H1 (cell line): ENCODE results near the gene TCHP. TPM values are rescaled to one million over a fixed set of nuclear protein-coding genes. Genes with fewer than 3 reads are reported as not detected.

ENCODE experiments used
- CTCF ChIA-PET: fragments of 300-600 bp; sonication (Branson Sonifier 250); formaldehyde crosslinking; loops from one replicate; lab custom pipeline; 2021; ENCODE audit not compliant: partially characterized antibody; lab: Charles Lee
- POLR2A ChIA-PET: fragments of 300-600 bp; sonication (Branson Sonifier 250); formaldehyde crosslinking; loops from one replicate; lab custom pipeline; 2021; ENCODE audit warnings: inconsistent platforms; ENCODE audit not compliant: partially characterized antibody; lab: Charles Lee
- DNase-seq, 2 experiments: peaks; one replicate each; pipeline versions ENCODE4 v3.0.0 to v3.0.0-alpha.2; 2010 to 2022; ENCODE audit warnings: low spot score in 2 of 2, low read depth in 1 of 2, mixed read lengths in 1 of 2
- FAIRE-seq: peaks from 2 replicates; lab custom pipeline; 2011; peaks lifted over from hg19 to GRCh38; lab: Jason Lieb, UNC
- H2AFZ ChIP-seq: 2 replicates; pipeline ENCODE4 v1.8.1; 2012; ENCODE audit warnings: low read length, inconsistent platforms
- H2AK5ac ChIP-seq: 2 replicates; pipeline ENCODE4 v1.6.1; 2013; ENCODE audit warnings: low read depth, low read length
- H2BK120ac ChIP-seq: replicated peaks from 2 replicates; pipeline ENCODE3; 2013; ENCODE audit warnings: low read depth, low read length, inconsistent platforms
- H2BK12ac ChIP-seq: 2 replicates; pipeline ENCODE4 v1.6.1; 2013; ENCODE audit warnings: low read depth, low read length
- H2BK15ac ChIP-seq: 2 replicates; pipeline ENCODE4 v1.6.1; 2013; ENCODE audit warnings: low read length
- H2BK20ac ChIP-seq: 2 replicates; pipeline ENCODE4 v1.6.1; 2013; ENCODE audit warnings: low read length
- H2BK5ac ChIP-seq: 2 replicates; pipeline ENCODE4 v1.6.1; 2013; ENCODE audit warnings: low read depth, low read length
- H3K14ac ChIP-seq: 2 replicates; pipeline ENCODE4 v1.6.1; 2013; ENCODE audit warnings: inconsistent platforms; ENCODE audit not compliant: insufficient read length
- H3K18ac ChIP-seq: 2 replicates; pipeline ENCODE4 v1.6.1; 2013; ENCODE audit warnings: low read length; ENCODE audit errors: extremely low read depth
- H3K23ac ChIP-seq: 2 replicates; pipeline ENCODE4 v1.6.1; 2013; ENCODE audit warnings: inconsistent platforms; ENCODE audit not compliant: insufficient read length
- H3K23me2 ChIP-seq: 2 replicates; pipeline ENCODE4 v1.6.1; 2013; ENCODE audit warnings: low read depth, low read length
- H3K27ac ChIP-seq: 2 replicates; pipeline ENCODE4 v1.6.1; 2011; ENCODE audit warnings: low read depth, low read length, inconsistent platforms
- H3K27me3 ChIP-seq, 4 experiments: replicated peaks in 1 of 4; 1 replicate in 1 of 4; 2 replicates in 3 of 4; pipeline versions ENCODE4 v1.6.1 to v1.8.1; 2011 to 2013; ENCODE audit warnings: low read length in 3 of 4, mild to moderate bottlenecking in 3 of 4, inconsistent platforms in 2 of 4, mixed read lengths in 2 of 4, moderate library complexity in 1 of 4; ENCODE audit not compliant: control insufficient read depth in 3 of 4, insufficient read depth in 3 of 4; ENCODE audit errors: extremely low read depth in 1 of 4
- H3K36me3 ChIP-seq, 4 experiments: 2 replicates each; pipeline versions ENCODE4 v1.6.1 to v1.8.1; 2011 to 2013; ENCODE audit warnings: mild to moderate bottlenecking in 4 of 4, low read length in 3 of 4, moderate library complexity in 2 of 4, control low read depth in 1 of 4, inconsistent platforms in 1 of 4; ENCODE audit not compliant: insufficient read depth in 4 of 4, control insufficient read depth in 2 of 4
- H3K4ac ChIP-seq: replicated peaks from 2 replicates; pipeline ENCODE3; 2013; ENCODE audit warnings: low read length, low read depth, mixed read lengths, inconsistent platforms; ENCODE audit not compliant: insufficient read length
- H3K4me1 ChIP-seq, 4 experiments: replicated peaks in 1 of 4; 1 replicate in 1 of 4; 2 replicates in 3 of 4; pipeline versions ENCODE4 v1.6.1 to v1.8.1; 2011 to 2013; ENCODE audit warnings: low read length in 3 of 4, inconsistent platforms in 2 of 4, mixed read lengths in 1 of 4; ENCODE audit not compliant: insufficient read depth in 4 of 4, control insufficient read depth in 3 of 4
- H3K4me2 ChIP-seq, 2 experiments: 2 replicates each; pipeline versions ENCODE4 v1.6.1 to v1.8.1; 2011 to 2013; ENCODE audit warnings: low read depth in 2 of 2, low read length in 2 of 2, control low read depth in 1 of 2, inconsistent platforms in 1 of 2, mild to moderate bottlenecking in 1 of 2; ENCODE audit not compliant: insufficient read depth in 1 of 2
- H3K4me3 ChIP-seq, 4 experiments: fragments of 200-600, 300-600 bp in 1 of 4; sonication (generic), shearing (Covaris generic), sonication (Bioruptor Twin) in 1 of 4; 2 replicates each; pipeline versions ENCODE4 v1.5.1 to v1.8.1; 2011 to 2016; ENCODE audit warnings: low read length in 4 of 4, low read depth in 3 of 4, control low read depth in 2 of 4, inconsistent platforms in 2 of 4, mild to moderate bottlenecking in 2 of 4, mixed read lengths in 1 of 4, moderate library complexity in 1 of 4; ENCODE audit not compliant: insufficient read depth in 2 of 4; ENCODE audit errors: extremely low read depth in 1 of 4
- H3K56ac ChIP-seq: replicated peaks from 2 replicates; pipeline ENCODE3; 2013; ENCODE audit warnings: low read depth, mild to moderate bottlenecking, mixed read lengths, low read length, inconsistent platforms; ENCODE audit not compliant: insufficient read length
- H3K79me1 ChIP-seq: 2 replicates; pipeline ENCODE4 v1.6.1; 2013; ENCODE audit warnings: low read depth, low read length, control low read depth
- H3K79me2 ChIP-seq, 2 experiments: 2 replicates each; pipeline versions ENCODE4 v1.6.1 to v1.8.1; 2012 to 2013; ENCODE audit warnings: low read length in 2 of 2, mild to moderate bottlenecking in 2 of 2, inconsistent platforms in 1 of 2; ENCODE audit not compliant: insufficient read depth in 2 of 2, control insufficient read depth in 1 of 2
- H3K9ac ChIP-seq, 4 experiments: replicated peaks in 1 of 4; 1 replicate in 1 of 4; 2 replicates in 3 of 4; pipeline versions ENCODE4 v1.6.1 to v1.8.1; 2011 to 2013; ENCODE audit warnings: low read depth in 3 of 4, low read length in 3 of 4, control low read depth in 2 of 4, mild to moderate bottlenecking in 2 of 4, moderate library complexity in 2 of 4, inconsistent platforms in 1 of 4; ENCODE audit errors: extremely low read depth in 1 of 4
- H3K9me3 ChIP-seq, 2 experiments: 2 replicates each; pipeline versions ENCODE4 v1.6.1 to v1.8.1; 2012 to 2013; ENCODE audit warnings: mild to moderate bottlenecking in 2 of 2, moderate library complexity in 2 of 2, control low read depth in 1 of 2, inconsistent platforms in 1 of 2, low read depth in 1 of 2, low read length in 1 of 2, mixed read lengths in 1 of 2; ENCODE audit not compliant: insufficient read depth in 2 of 2
- H4K20me1 ChIP-seq, 2 experiments: replicated peaks in 1 of 2; 2 replicates each; pipeline versions ENCODE3 to v1.8.1; 2011 to 2013; ENCODE audit warnings: inconsistent platforms in 2 of 2, low read length in 2 of 2, mild to moderate bottlenecking in 1 of 2; ENCODE audit not compliant: insufficient read depth in 2 of 2, control insufficient read depth in 1 of 2
- H4K5ac ChIP-seq: 2 replicates; pipeline ENCODE4 v1.6.1; 2013; ENCODE audit warnings: low read length, low read depth, mixed read lengths, inconsistent platforms; ENCODE audit not compliant: insufficient read length
- H4K8ac ChIP-seq: 2 replicates; pipeline ENCODE4 v1.8.0; 2013; ENCODE audit warnings: mild to moderate bottlenecking, moderate library complexity, low read length, inconsistent platforms; ENCODE audit not compliant: insufficient read depth; ENCODE audit errors: extremely low read depth
- H4K91ac ChIP-seq: replicated peaks from 2 replicates; pipeline ENCODE3; 2013; ENCODE audit warnings: low read length, mixed read lengths, inconsistent platforms; ENCODE audit not compliant: insufficient read length
- ATF3 ChIP-seq: IDR thresholded peaks from 2 replicates; pipeline ENCODE4 v1.6.1; 2011; ENCODE audit warnings: low read depth, mild to moderate bottlenecking, low read length; ENCODE audit not compliant: insufficient read depth
- BACH1 ChIP-seq: IDR thresholded peaks from 2 replicates; pipeline ENCODE4 v1.6.1; 2012; ENCODE audit warnings: low read length, improper control_type of control experiment
- CBX8 ChIP-seq: fragments of 300-800, 300-1000 bp; sonication (generic); IDR thresholded peaks from 2 replicates; pipeline ENCODE4 v1.7.1; 2016; ENCODE audit warnings: low read depth, low read length, borderline replicate concordance
- CHD2 ChIP-seq: IDR thresholded peaks from 2 replicates; pipeline ENCODE4 v1.6.1; 2012; ENCODE audit warnings: low read length, improper control_type of control experiment
- CREB1 ChIP-seq: IDR thresholded peaks from 2 replicates; pipeline ENCODE4 v1.6.1; 2012; ENCODE audit warnings: inconsistent platforms
- HDAC2 ChIP-seq, 2 experiments: fragments of 300-600 bp in 1 of 2; sonication (generic) in 1 of 2; IDR thresholded peaks; 2 replicates each; pipeline ENCODE4 v1.6.1; 2011 to 2012; ENCODE audit warnings: low read depth in 2 of 2, low read length in 2 of 2, mild to moderate bottlenecking in 2 of 2, moderate library complexity in 2 of 2, borderline replicate concordance in 1 of 2, inconsistent platforms in 1 of 2
- KDM1A ChIP-seq: fragments of 200-600, 300-600 bp; sonication (generic); IDR thresholded peaks from 2 replicates; pipeline ENCODE4 v1.7.1; 2016; ENCODE audit warnings: mild to moderate bottlenecking, low read length, borderline replicate concordance
- NRF1 ChIP-seq: IDR thresholded peaks from 2 replicates; pipeline ENCODE4 v1.6.1; 2011; ENCODE audit warnings: mild to moderate bottlenecking, low read depth, low read length, improper control_type of control experiment
- POU5F1 ChIP-seq: IDR thresholded peaks from 2 replicates; pipeline ENCODE4 v1.6.1; 2011; ENCODE audit warnings: low read depth, mild to moderate bottlenecking, low read length, moderate library complexity
- SAP30 ChIP-seq: fragments of 300-600 bp; sonication (generic); IDR thresholded peaks from 2 replicates; pipeline ENCODE4 v1.7.1; 2012; ENCODE audit warnings: low read length, moderate library complexity, mild to moderate bottlenecking, inconsistent platforms; ENCODE audit not compliant: insufficient read depth, insufficient replicate concordance
- SP2 ChIP-seq: IDR thresholded peaks from 2 replicates; pipeline ENCODE4 v1.6.1; 2012; ENCODE audit warnings: mild to moderate bottlenecking, low read length, inconsistent platforms
- SP4 ChIP-seq: IDR thresholded peaks from 2 replicates; pipeline ENCODE4 v1.6.1; 2012; ENCODE audit warnings: low read length, inconsistent platforms
- TCF12 ChIP-seq: IDR thresholded peaks from 2 replicates; pipeline ENCODE4 v1.6.1; 2011; ENCODE audit warnings: low read depth, mild to moderate bottlenecking, low read length
- YY1 ChIP-seq: IDR thresholded peaks from 2 replicates; pipeline ENCODE4 v1.6.1; 2011; ENCODE audit warnings: low read depth, mild to moderate bottlenecking, low read length
- WGBS, 2 experiments: shearing (Covaris generic) in 1 of 2; methylation state at CpG; one replicate each; pipeline versions ENCODE4 v1.1.6 to v1.1.7; 2013 to 2015; ENCODE audit warnings: low lambda C conversion rate in 2 of 2, mixed read lengths in 2 of 2, inconsistent platforms in 1 of 2, low coverage in 1 of 2, missing lambda C conversion rate in 1 of 2; ENCODE audit not compliant: insufficient replicate concordance in 2 of 2, insufficient coverage in 1 of 2, insufficient read length in 1 of 2; ENCODE audit errors: extremely low coverage in 1 of 2, missing lambda C conversion rate in 1 of 2; 5-methylcytosine and 5-hydroxymethylcytosine counted together
- polyA plus RNA-seq, 7 experiments: library from polyadenylated mRNA; depleted of rRNA in 3 of 7; stranded (reverse) in 5 of 7; unstranded in 2 of 7; fragments of >200 nt in 5 of 7; fragments of 200-250 nt in 2 of 7; gene quantifications; 1 replicate in 5 of 7; 2 replicates in 1 of 7; 4 replicates in 1 of 7; pipeline versions ENCODE4 v1.2.1 to v1.2.3, GENCODE V29; 2011 to 2013; ENCODE audit warnings: missing spikeins in 2 of 7, mixed read lengths in 2 of 7
- total RNA-seq: library from RNA; stranded (reverse); fragmentation: NEBNext Ultra II Directional; extraction: Animal tissue kit (Norgen Biotek cat#: 25700); gene quantifications from 2 replicates; pipeline ENCODE4 v1.2.1, GENCODE V29; 2021
- TF ChIP-seq, protein P1 (sequence below): IDR thresholded peaks from 2 replicates; pipeline ENCODE4 v1.6.1; 2012; ENCODE audit warnings: inconsistent platforms

The TCHP gene
- total and polyA plus RNA-seq, 2 of the 8 experiments (the other 6 are each of a cell fraction or from before 2014, with no cell fraction given): 2.8 to 4.5 TPM

- no peak for DNase-seq
- Histone ChIP-seq H2BK15ac (no peak overlapping the region), H3K9ac (no peak overlapping the region), H3K4me1 (peaks cover 0 to 3% (median 0%) of the 10 kb centered on the region in 4 experiments; a peak in 1 of 7 replicates), H3K23me2 (no peaks in the 10 kb centered on the region), H3K27ac (no peak overlapping the region), H4K8ac (no peak overlapping the region), H3K56ac (no peak overlapping the region), H2BK120ac (no peak overlapping the region), H2AFZ (no peak overlapping the region), H4K5ac (no peak overlapping the region), H3K36me3 (no peaks in the 10 kb centered on the region), H3K14ac (no peak overlapping the region), H4K20me1 (no peaks in the 10 kb centered on the region), H3K79me1 (no peaks in the 10 kb centered on the region), H3K4me2 (no peak overlapping the region), H2BK20ac (no peak overlapping the region), H3K23ac (no peak overlapping the region), H3K27me3 (no peaks in the 10 kb centered on the region), H3K9me3 (peaks cover 0 to 3% of the 10 kb centered on the region in 2 experiments; a peak in 1 of 4 replicates), H3K4me3 (no peak overlapping the region), H3K79me2 (no peaks in the 10 kb centered on the region), H2BK12ac (no peak overlapping the region), H2BK5ac (peak overlapping the region; percentile 22; the same call in 1 of the 2 replicates), H2AK5ac (no peak overlapping the region), H3K18ac (no peak overlapping the region), H4K91ac (no peak overlapping the region), H3K4ac (no peak overlapping the region)
- POLR2A ChIA-PET: no interaction called here
- FAIRE-seq: no peak
- WGBS, 2 experiments: 90% methylated on average over 4 of the region's 4 CpGs; no CpG with 5 or more reads in 1 of the 2 experiments
- CTCF ChIA-PET: interaction anchor here (1.0 to 9.1 kb wide), 2 partner anchors 14 to 63 kb away, joined by 6 to 114 read pairs; no protein-coding TSS in a partner anchor
- TF ChIP-seq TCF12: no peak
- no peak for TF ChIP-seq POU5F1
- no peak for TF ChIP-seq KDM1A
- no peak for TF ChIP-seq NRF1
- TF ChIP-seq CHD2: no peak
- TF ChIP-seq SP2: no peak
- TF ChIP-seq SP4: no peak
- TF ChIP-seq YY1: no peak
- TF ChIP-seq CBX8: no peak
- no peak for TF ChIP-seq SAP30
- TF ChIP-seq BACH1: no peak
- TF ChIP-seq, protein P1, sequence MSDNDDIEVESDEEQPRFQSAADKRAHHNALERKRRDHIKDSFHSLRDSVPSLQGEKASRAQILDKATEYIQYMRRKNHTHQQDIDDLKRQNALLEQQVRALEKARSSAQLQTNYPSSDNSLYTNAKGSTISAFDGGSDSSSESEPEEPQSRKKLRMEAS: no peak
- no peak for TF ChIP-seq ATF3
- no peak for TF ChIP-seq CREB1
- no peak for TF ChIP-seq HDAC2 (IDR thresholded peaks at IDR 0.05; ENCODE audit: borderline replicate concordance in 1 of 2, low read depth in 2 of 2, low read length in 2 of 2)
Observed at GRCh38 chr12:109916045-109916444, 16.0 kb downstream of the TCHP start.
